Measurements from ENCODE around the gene FCGR3B.
"Not testable (repeated sequence)": the region's sequence is repeated elsewhere in the genome, so short reads cannot be mapped to it uniquely, and the experiment has no call there.

Gene FCGR3B

DNA sequence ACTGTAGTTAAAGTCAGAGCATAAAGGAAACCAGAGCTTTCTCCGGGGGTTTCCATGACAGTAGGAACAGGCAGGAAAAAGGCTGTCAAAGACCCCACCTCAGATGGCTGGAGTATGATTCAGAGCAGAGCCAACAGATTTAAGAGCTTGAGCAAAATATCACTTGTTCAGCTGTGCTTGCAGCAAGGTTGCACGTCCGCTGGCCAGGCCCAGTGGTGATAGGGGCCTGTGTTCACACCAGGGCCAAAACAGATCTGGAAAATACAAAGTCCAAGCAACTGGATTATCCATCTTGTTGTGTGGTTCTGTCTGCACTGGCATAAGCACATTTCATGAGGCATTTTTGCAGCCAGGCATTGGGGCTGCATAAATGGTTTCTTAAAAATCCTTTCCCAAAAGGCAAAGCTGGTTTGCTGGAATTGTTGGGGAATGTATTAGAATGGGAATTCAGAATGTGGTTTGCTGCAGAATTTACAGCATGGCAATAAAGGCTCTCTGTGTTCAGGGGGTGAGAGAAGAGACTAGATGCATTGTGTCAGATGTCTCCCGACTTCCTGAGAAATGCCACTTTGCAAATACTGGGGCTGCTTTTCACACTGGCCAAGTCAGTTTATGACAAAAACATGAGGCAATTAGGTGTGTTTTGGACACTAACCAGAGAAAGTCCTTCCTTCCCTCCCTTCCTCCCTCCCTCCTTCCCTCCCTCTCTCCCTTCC lies 36.5 kb downstream of the FCGR3B start:
- POLR2A ChIA-PET (ENCODE audit: low non-redundant PET); CTCF ChIA-PET; DNase-seq (ENCODE audit: low spot score); H3K27ac ChIP-seq: not testable (repeated sequence)

DNA sequence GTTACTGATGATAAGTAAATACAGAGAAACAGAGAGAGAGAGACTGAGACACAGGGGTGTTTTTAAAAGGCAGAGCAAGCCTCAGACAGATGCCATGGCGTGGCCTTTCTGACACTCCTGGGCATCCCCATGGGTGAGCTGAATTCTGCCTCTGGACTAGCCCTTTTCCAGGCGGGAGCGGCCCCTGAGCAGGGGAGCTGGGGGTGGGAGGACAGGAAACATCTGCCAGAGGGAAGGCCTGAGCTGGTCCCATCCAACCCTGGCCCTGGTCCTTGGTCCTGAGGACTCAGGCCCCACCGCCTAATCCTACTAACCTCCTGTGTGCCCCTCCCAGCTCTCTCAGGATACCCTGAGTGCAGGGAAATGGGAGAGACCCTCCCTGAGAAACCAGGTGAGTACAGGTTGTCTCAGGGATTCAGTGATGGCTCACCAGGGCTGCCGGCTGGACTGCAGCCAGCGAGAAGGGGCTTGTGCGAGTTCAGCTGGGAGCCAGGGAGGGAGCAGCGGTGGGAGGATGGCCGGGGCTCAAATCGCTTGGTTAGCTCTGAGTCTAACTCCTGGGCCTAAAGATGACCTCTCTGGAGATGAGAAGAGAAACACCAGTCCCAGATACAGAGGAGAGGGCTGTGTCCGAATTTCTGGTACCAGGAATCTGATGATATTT lies 37.8 kb downstream of the FCGR3B start:
- H3K27ac ChIP-seq; DNase-seq (ENCODE audit: low spot score); CTCF ChIA-PET; POLR2A ChIA-PET (ENCODE audit: low non-redundant PET): not testable (repeated sequence)

DNA sequence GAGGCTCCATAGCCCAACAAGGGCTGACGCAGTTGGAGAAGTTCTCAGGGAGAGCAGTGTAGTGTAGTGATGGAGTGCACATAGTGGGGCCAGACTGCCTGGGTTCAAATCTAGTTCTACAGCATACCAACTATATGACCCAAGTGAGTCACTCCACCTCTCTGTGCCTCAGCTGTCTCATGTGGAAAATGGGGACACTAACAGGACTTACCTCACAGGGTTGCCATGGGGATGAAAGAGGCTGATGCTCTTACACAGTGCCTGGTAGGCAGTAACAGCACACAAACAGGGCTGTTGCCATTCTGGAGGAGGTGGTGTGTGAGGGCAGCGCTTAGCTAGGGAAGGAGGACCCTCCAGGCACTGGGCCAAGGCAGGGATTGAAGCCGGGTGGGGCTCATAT lies 38.4 kb downstream of the FCGR3B start:
- CTCF ChIA-PET; H3K27ac ChIP-seq; DNase-seq (ENCODE audit: low spot score); POLR2A ChIA-PET (ENCODE audit: low non-redundant PET): not testable (repeated sequence)

DNA sequence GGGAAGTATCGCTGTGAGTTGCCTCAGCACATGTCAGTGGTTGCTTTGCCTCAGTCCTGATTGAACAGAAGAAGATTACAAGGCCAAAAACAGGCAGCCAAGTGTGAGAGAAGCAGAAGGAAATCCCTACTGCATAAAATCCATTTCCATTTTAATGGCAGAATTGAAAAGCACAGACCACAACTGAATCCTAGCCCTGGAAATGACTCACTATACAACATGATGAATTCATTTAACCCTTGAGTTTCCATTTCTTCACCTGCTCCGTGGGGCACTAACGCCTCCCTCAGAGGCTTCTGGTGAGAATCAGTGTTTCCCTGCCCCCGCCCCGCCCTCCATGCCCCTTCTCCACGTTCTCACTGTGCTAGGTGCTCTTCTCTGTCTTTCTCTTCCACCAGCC lies 41.1 kb downstream of the FCGR3B start:
- DNase-seq (ENCODE audit: low spot score); POLR2A ChIA-PET (ENCODE audit: low non-redundant PET); CTCF ChIA-PET; H3K27ac ChIP-seq: not testable (repeated sequence)

DNA sequence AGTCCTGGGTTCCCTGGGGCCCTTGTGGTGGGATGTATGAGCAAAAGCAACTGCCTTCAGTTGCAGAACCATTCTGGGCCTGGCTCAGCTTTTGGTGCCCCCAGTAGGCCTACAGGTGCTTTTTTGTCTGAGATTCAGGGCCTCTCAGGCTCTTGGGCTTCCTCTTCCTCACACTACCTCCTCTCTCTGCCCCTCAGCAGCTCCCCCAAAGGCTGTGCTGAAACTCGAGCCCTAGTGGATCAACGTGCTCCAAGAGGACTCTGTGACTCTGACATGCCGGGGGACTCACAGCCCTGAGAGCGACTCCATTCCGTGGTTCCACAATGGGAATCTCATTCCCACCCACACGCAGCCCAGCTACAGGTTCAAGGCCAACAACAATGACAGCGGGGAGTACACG lies 41.6 kb downstream of the FCGR3B start:
- CTCF ChIA-PET; DNase-seq (ENCODE audit: low spot score); POLR2A ChIA-PET (ENCODE audit: low non-redundant PET); H3K27ac ChIP-seq: not testable (repeated sequence)

DNA sequence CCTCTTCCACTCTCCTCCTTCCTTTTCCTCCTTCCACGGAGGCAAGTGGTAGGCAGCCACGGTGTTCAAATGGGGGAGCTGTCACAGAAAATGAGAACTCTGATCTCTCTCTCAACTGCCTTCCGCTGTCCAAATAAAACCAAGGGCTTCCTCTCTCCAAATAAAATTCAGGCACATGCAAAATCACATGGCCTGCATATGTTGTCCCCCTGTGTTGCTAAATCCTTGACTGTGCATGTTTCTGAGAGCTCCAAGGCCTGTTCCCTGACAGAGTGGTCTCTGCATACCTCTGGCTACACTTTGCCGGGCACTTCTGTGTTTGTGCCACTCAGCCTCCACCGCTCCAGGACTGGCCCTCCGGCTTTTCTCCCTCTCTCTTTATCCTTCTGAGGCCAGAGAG lies 42.4 kb downstream of the FCGR3B start:
- DNase-seq (ENCODE audit: low spot score); POLR2A ChIA-PET (ENCODE audit: low non-redundant PET); CTCF ChIA-PET; H3K27ac ChIP-seq: not testable (repeated sequence)

DNA sequence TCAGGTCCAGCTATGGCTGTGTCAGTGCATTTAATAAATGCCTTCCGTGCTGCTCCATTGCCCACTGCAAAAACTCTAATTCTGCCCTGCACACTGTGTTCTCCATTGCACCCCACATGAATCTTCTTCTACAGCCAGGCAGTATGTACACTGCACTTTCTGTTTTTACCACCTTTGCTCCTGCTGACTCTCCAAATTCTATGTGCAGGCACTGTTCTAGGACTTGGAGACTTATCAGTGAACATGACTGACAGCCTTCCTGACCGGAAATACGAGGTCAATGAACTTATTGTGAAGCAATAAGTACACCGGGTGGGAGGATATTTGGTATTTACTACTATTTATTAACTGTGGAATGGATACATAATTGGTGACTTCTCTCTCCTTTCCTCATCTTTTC lies 48.1 kb downstream of the FCGR3B start:
- H3K27ac ChIP-seq; DNase-seq (ENCODE audit: low spot score); CTCF ChIA-PET; POLR2A ChIA-PET (ENCODE audit: low non-redundant PET): not testable (repeated sequence)

DNA sequence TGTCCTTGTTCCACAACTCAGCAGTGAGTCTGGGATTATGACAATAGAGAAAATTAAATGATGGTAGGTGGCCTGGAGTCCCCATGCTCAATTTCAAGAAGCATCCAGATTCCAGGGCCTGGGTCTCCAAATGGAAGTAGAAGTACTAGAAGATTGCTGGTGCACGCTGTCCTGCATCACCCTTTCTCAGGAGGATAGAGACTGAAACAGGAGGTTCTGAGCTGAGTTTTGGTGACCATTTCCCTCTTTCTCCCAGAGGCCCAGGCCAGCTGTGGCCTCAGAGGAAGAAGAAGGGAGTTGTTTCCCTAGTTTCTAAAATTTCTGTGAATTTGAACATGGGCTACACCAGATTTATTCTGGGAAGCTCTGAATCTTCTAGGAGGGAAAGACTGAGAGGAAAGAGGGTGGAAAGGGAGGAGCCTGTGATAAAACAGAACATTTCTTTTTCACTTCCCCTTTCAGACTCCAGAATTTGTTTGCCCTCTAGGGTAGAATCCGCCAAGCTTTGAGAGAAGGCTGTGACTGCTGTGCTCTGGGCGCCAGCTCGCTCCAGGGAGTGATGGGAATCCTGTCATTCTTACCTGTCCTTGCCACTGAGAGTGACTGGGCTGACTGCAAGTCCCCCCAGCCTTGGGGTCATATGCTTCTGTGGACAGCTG lies 50.0 kb downstream of the FCGR3B start:
- POLR2A ChIA-PET (ENCODE audit: low non-redundant PET); H3K27ac ChIP-seq; CTCF ChIA-PET; DNase-seq (ENCODE audit: low spot score): not testable (repeated sequence)

DNA sequence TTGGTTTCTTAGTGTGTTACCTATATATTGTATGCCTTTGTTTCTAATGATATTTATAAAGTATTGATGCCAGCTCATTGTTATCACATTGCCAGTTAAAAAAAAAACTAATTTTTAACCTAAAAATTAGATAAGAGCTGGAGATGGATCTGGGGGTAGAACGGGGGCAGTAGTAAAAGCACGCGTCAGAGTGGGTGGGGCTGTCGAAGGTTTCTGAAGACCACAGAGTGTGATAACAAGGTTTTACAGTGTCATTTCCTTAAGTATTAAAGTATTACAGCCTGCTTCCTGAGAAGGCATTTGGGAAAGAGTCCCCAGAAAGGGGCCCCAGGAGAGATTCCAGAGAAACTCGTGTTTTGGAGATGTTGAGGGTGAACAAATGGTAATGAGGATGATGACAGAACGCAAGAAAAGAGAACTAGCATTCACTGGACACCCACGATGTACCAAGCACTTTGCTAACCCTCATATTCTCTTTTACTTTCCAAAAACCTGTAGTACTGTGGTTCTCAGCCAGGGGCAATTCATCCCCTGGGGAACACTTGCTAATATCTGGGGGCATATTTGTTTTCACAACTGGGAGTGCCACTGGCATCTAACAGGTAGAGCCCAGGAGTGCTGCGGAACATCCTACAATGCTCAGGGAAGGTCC lies 51.0 kb downstream of the FCGR3B start:
- H3K27ac ChIP-seq; POLR2A ChIA-PET (ENCODE audit: low non-redundant PET); CTCF ChIA-PET; DNase-seq (ENCODE audit: low spot score): not testable (repeated sequence)

DNA sequence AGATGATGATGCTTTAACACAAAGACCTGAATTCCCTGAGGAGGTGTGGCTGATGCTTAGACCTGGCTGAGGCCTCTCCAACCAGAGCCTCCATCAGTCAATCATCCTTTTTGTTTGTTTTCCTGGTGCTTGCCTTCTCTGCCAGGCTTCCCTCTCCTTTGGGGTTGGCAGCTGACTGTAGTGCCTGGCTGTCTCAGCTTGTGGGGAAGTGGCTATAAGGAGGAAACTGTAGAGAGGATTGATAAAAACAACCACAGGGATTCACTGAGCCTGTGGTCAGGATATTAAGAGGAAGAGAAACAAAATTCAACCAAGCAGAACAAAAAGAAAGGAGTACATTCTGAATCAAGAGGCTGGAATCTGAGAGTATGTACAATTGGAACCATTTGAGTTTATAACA lies 54.3 kb downstream of the FCGR3B start:
- POLR2A ChIA-PET (ENCODE audit: low non-redundant PET); CTCF ChIA-PET; H3K27ac ChIP-seq; DNase-seq (ENCODE audit: low spot score): not testable (repeated sequence)
